GM23338 (cell line): ENCODE results near the gene GOLGA7B.

Experiments
- CREB1 ChIP-seq: fragments of 250-450 bp; sonication (Bioruptor Pico); IDR thresholded peaks from 2 replicates; pipeline ENCODE4 v1.5.0; 2020; ENCODE audit warnings: low read depth, mild to moderate bottlenecking, moderate library complexity
- CTCF ChIP-seq, 2 experiments: fragments of 200-600 bp in 1 of 2; sonication (generic) in 1 of 2; conservative IDR thresholded peaks; 2 replicates each; pipeline versions ENCODE4 v1.5.1 to v1.6.1; 2016 to 2017; ENCODE audit warnings: antibody characterized with exemption in 2 of 2, low read depth in 2 of 2, mild to moderate bottlenecking in 2 of 2, moderate library complexity in 1 of 2
- ETS1 ChIP-seq: IDR thresholded peaks from 2 replicates; pipeline ENCODE4 v1.6.1; 2016; ENCODE audit warnings: antibody characterized with exemption
- EZH2 ChIP-seq: fragments of 200-600 bp; sonication (generic); IDR thresholded peaks from one replicate; pipeline ENCODE4 v1.8.0; 2017; ENCODE audit warnings: antibody characterized with exemption, mild to moderate bottlenecking, low read depth; ENCODE audit not compliant: unreplicated experiment
- EZH2phosphoT487 ChIP-seq: fragments of 200-600 bp; sonication (generic); IDR thresholded peaks from one replicate; pipeline ENCODE4 v1.8.1; 2018; ENCODE audit warnings: antibody characterized with exemption; ENCODE audit not compliant: unreplicated experiment
- JUNB ChIP-seq: IDR thresholded peaks from one replicate; pipeline ENCODE4 v1.6.1; 2016; ENCODE audit warnings: antibody characterized with exemption; ENCODE audit not compliant: unreplicated experiment
- NANOG ChIP-seq: IDR thresholded peaks from 2 replicates; pipeline ENCODE4 v1.6.1; 2016; ENCODE audit warnings: antibody characterized with exemption, borderline replicate concordance
- POLR2AphosphoS5 ChIP-seq: IDR thresholded peaks from 2 replicates; pipeline ENCODE4 v1.6.1; 2016; ENCODE audit warnings: antibody characterized with exemption, low read depth
- REST ChIP-seq: IDR thresholded peaks from one replicate; pipeline ENCODE4 v1.6.1; 2018; ENCODE audit warnings: antibody characterized with exemption; ENCODE audit not compliant: unreplicated experiment
- STAT1 ChIP-seq: IDR thresholded peaks from one replicate; pipeline ENCODE4 v1.6.1; 2016; ENCODE audit warnings: antibody characterized with exemption; ENCODE audit not compliant: unreplicated experiment
- ZNF331 ChIP-seq: fragments of 250-450 bp; sonication (Bioruptor Pico); IDR thresholded peaks from 2 replicates; pipeline ENCODE4 v1.5.0; 2020; ENCODE audit warnings: low read depth, mild to moderate bottlenecking, moderate library complexity
- ZNF462 ChIP-seq: fragments of 250-450 bp; sonication (Bioruptor Pico); IDR thresholded peaks from 2 replicates; pipeline ENCODE4 v1.5.0; 2020; ENCODE audit warnings: mild to moderate bottlenecking, moderate library complexity

- TF ChIP-seq CTCF (conservative IDR thresholded peaks at IDR 0.05; ENCODE audit: low read depth in 2 of 2) (no peak), EZH2phosphoT487 (no peak), REST (no peak), POLR2AphosphoS5 (no peak), ETS1 (no peak), EZH2 (no peak), CREB1 (CRISPR knock-in tag) (no peak), JUNB (no peak), STAT1 (no peak), ZNF462 (CRISPR knock-in tag) (no peak), ZNF331 (CRISPR knock-in tag) (no peak), NANOG (no peak)
Measured at GRCh38 chr10:97895915-97896314, 46.3 kb downstream of the GOLGA7B start.
